Spleen (tissue), 7 donors: Measurements from ENCODE around the gene SLC2A2.

Experiments
- POLR2A ChIP-seq, 3 donors: fragments of 450-650 bp; IDR thresholded peaks; one replicate each; pipeline ENCODE4 v1.5.1; 2017; ENCODE audit warnings: antibody characterized with exemption in 3 of 3, mild to moderate bottlenecking in 1 of 3
- POLR2AphosphoS5 ChIP-seq, 3 donors: sonication (generic); formaldehyde crosslinking; IDR thresholded peaks; one replicate each; pipeline ENCODE4 v1.5.1; 2017; ENCODE audit warnings: antibody characterized with exemption in 3 of 3
- TF ChIP-seq, protein P1 (sequence below), 11 experiments: fragments of 200-600 bp in 7 of 11; fragments of 450-650 bp in 4 of 11; sonication (generic) in 4 of 11; IDR thresholded peaks in 8 of 11; conservative IDR thresholded peaks in 3 of 11; 1 replicate in 7 of 11; 2 replicates in 4 of 11; pipeline versions ENCODE4 v1.4.0 to v1.8.0; 2016 to 2021; ENCODE audit warnings: antibody characterized with exemption in 11 of 11, inconsistent platforms in 4 of 11, mild to moderate bottlenecking in 1 of 11
- donor health status: DM: no; HTN: no; CAD: no; lungs with moderate emphysema.
- donor health status: DM: no; HTN: no; CAD: no.
- donor health status: DM: no; HTN: no; CAD: no.

- TF ChIP-seq, protein P1, sequence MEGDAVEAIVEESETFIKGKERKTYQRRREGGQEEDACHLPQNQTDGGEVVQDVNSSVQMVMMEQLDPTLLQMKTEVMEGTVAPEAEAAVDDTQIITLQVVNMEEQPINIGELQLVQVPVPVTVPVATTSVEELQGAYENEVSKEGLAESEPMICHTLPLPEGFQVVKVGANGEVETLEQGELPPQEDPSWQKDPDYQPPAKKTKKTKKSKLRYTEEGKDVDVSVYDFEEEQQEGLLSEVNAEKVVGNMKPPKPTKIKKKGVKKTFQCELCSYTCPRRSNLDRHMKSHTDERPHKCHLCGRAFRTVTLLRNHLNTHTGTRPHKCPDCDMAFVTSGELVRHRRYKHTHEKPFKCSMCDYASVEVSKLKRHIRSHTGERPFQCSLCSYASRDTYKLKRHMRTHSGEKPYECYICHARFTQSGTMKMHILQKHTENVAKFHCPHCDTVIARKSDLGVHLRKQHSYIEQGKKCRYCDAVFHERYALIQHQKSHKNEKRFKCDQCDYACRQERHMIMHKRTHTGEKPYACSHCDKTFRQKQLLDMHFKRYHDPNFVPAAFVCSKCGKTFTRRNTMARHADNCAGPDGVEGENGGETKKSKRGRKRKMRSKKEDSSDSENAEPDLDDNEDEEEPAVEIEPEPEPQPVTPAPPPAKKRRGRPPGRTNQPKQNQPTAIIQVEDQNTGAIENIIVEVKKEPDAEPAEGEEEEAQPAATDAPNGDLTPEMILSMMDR (IDR thresholded peaks at IDR 0.05 in 8 of 11, conservative IDR thresholded peaks at IDR 0.05 in 3 of 11) = no peak
- no peak for TF ChIP-seq POLR2A (IDR thresholded peaks at IDR 0.05)
- TF ChIP-seq POLR2AphosphoS5 (IDR thresholded peaks at IDR 0.05) = no peak
Observed at GRCh38 chr3:170992854-170993253, 33.7 kb downstream of the SLC2A2 start.
